CD8-positive, alpha-beta memory T cell (primary cell): ENCODE results near the gene TM7SF2. TPM values are rescaled to one million over a fixed set of nuclear protein-coding genes. Genes with fewer than 3 reads are reported as not detected.

ENCODE experiments used
- CTCF ChIA-PET: fragments of 350-600 bp; sonication (Branson Sonifier 250); formaldehyde crosslinking; loops from one replicate; lab custom pipeline; 2021; ENCODE audit warnings: antibody characterized with exemption; lab: Charles Lee
- POLR2A ChIA-PET: fragments of 350-600 bp; sonication (Branson Sonifier 250); formaldehyde crosslinking; loops from one replicate; lab custom pipeline; 2021; ENCODE audit warnings: antibody characterized with exemption; lab: Charles Lee
- DNase-seq, 5 donors: peaks; one replicate each; pipeline versions ENCODE4 v3.0.0 to v3.0.0-alpha.2; 2020 to 2022; ENCODE audit warnings: mixed read lengths in 1 of 5
- H3K27ac ChIP-seq: one replicate; pipeline ENCODE4 v1.7.0; 2013; ENCODE audit warnings: low read depth, mild to moderate bottlenecking, low read length, moderate library complexity
- H3K27me3 ChIP-seq: 2 replicates; pipeline ENCODE4 v1.7.0; 2013; ENCODE audit warnings: low read length, mild to moderate bottlenecking; ENCODE audit not compliant: insufficient read depth, poor library complexity, severe bottlenecking
- H3K36me3 ChIP-seq: 2 replicates; pipeline ENCODE4 v1.7.0; 2013; ENCODE audit warnings: mild to moderate bottlenecking, low read length, moderate library complexity; ENCODE audit not compliant: insufficient read depth
- H3K4me1 ChIP-seq: 2 replicates; pipeline ENCODE4 v1.7.0; 2013; ENCODE audit warnings: mild to moderate bottlenecking, low read length, moderate library complexity; ENCODE audit not compliant: insufficient read depth
- H3K4me3 ChIP-seq: 2 replicates; pipeline ENCODE4 v1.7.0; 2013; ENCODE audit warnings: mild to moderate bottlenecking, low read length
- H3K9me3 ChIP-seq: 2 replicates; pipeline ENCODE4 v1.7.0; 2013; ENCODE audit warnings: mild to moderate bottlenecking, low read length
- H3K27ac Mint-ChIP-seq, 8 donors: one replicate each; pipeline ENCODE4 v1.8.0; 2020 to 2021; ENCODE audit warnings: mixed read lengths in 8 of 8, mild to moderate bottlenecking in 6 of 8, inconsistent platforms in 3 of 8, moderate library complexity in 3 of 8
- H3K27me3 Mint-ChIP-seq, 2 donors: one replicate each; pipeline ENCODE4 v1.8.0; 2020 to 2021; ENCODE audit warnings: mixed read lengths in 2 of 2, mild to moderate bottlenecking in 1 of 2, moderate library complexity in 1 of 2
- H3K36me3 Mint-ChIP-seq, 3 donors: one replicate each; pipeline ENCODE4 v1.8.0; 2020 to 2021; ENCODE audit warnings: mixed read lengths in 3 of 3, inconsistent platforms in 1 of 3, mild to moderate bottlenecking in 1 of 3
- H3K4me1 Mint-ChIP-seq, 3 donors: one replicate each; pipeline ENCODE4 v1.8.0; 2020 to 2021; ENCODE audit warnings: mixed read lengths in 3 of 3, inconsistent platforms in 1 of 3, mild to moderate bottlenecking in 1 of 3
- H3K4me3 Mint-ChIP-seq, 7 donors: one replicate each; pipeline ENCODE4 v1.8.0; 2020 to 2021; ENCODE audit warnings: mixed read lengths in 7 of 7, mild to moderate bottlenecking in 6 of 7, moderate library complexity in 4 of 7, inconsistent platforms in 2 of 7
- H3K9me3 Mint-ChIP-seq, 5 donors: one replicate each; pipeline ENCODE4 v1.8.0; 2020 to 2022; ENCODE audit warnings: mixed read lengths in 5 of 5, mild to moderate bottlenecking in 3 of 5, moderate library complexity in 2 of 5, inconsistent platforms in 1 of 5
- polyA plus RNA-seq: library from polyadenylated mRNA; unstranded; fragments of 300-500 nt; fragmentation: Illumina TruSeq; gene quantifications from one replicate; pipeline ENCODE4 v1.2.3, GENCODE V29; 2021
- total RNA-seq, 2 experiments: library from RNA; stranded (reverse); gene quantifications; one replicate each; pipeline ENCODE4 v1.2.3, GENCODE V29; 2021

The TM7SF2 gene
- total and polyA plus RNA-seq, 3 experiments from 2014 or later = 11.1 to 17.9 (median 17.8) TPM

GRCh38 chr11:65128182-65129145, 16.8 kb downstream of the TM7SF2 start:
- POLR2A ChIA-PET = no interaction called here
- Histone ChIP-seq H3K4me1 (peaks cover 12% of the 10 kb centered on the region), H3K27ac (no peak overlapping the region), H3K4me3 (no peak overlapping the region), H3K9me3 (no peaks in the 10 kb centered on the region), H3K36me3 (peaks cover 73% of the 10 kb centered on the region), H3K27me3 (no peaks in the 10 kb centered on the region)
- Mint-ChIP-seq H3K36me3 (peaks cover 0 to 92% (median 8%) of the 10 kb centered on the region in 3 donors), H3K27me3 (no peaks in the 10 kb centered on the region), H3K9me3 (no peaks in the 10 kb centered on the region), H3K4me1 (peaks cover 13 to 32% (median 16%) of the 10 kb centered on the region in 3 donors), H3K4me3 (no peak overlapping the region), H3K27ac (peak overlapping the region in 1 of 8 donors; percentile 38)
- peak in 1 of 5 donors; percentile 39 for DNase-seq
- CTCF ChIA-PET = interaction anchor here (1.6 to 2.4 kb wide), 2 partner anchors 17 to 281 kb away, joined by 4 to 10 read pairs; partner anchors contain the start of gene TM7SF2

GRCh38 chr11:65129649-65130441, 18.2 kb downstream of the TM7SF2 start:
- Mint-ChIP-seq H3K4me3 (peak overlapping the region in 1 of 7 donors; percentile 64), H3K36me3 (peaks cover 0 to 95% (median 7%) of the 10 kb centered on the region in 3 donors)
- CTCF ChIA-PET = interaction anchor here (0.9 to 2.4 kb wide), 3 partner anchors 8 to 18 kb away, joined by 3 to 10 read pairs (median 3); partner anchors contain the start of genes FAU, MRPL49, TM7SF2 and ZNHIT2

GRCh38 chr11:65130631-65131416, 19.2 kb downstream of the TM7SF2 start:
- Histone ChIP-seq H3K4me1 (peaks cover 21% of the 10 kb centered on the region), H3K27ac (no peak overlapping the region), H3K36me3 (peaks cover 57% of the 10 kb centered on the region), H3K4me3 (no peak overlapping the region), H3K9me3 (no peaks in the 10 kb centered on the region), H3K27me3 (no peaks in the 10 kb centered on the region)
- Mint-ChIP-seq H3K36me3 (peaks cover 0 to 88% (median 5%) of the 10 kb centered on the region in 3 donors), H3K9me3 (no peaks in the 10 kb centered on the region), H3K4me3 (peak overlapping the region in 4 of 7 donors; percentile 20 to 99 (median 50)), H3K27me3 (peaks cover 0 to 3% of the 10 kb centered on the region in 2 donors), H3K4me1 (peaks cover 24 to 43% (median 27%) of the 10 kb centered on the region in 3 donors), H3K27ac (peak overlapping the region in 6 of 8 donors; percentile 26 to 92 (median 56))
- ChIA-PET CTCF (interaction anchor here (0.9 to 2.4 kb wide), 7 partner anchors 9 to 50 kb away, joined by 3 to 10 read pairs (median 5); partner anchors contain the start of genes CAPN1, FAU, MRPL49 and TM7SF2), POLR2A (interaction anchor here (1.0 to 1.8 kb wide), 2 partner anchors 9 to 13 kb away, joined by 4 to 11 read pairs; partner anchors contain the start of genes FAU, MRPL49 and ZNHIT2)
- peak in 1 of 5 donors; percentile 38 for DNase-seq

More at GRCh38 chr11:65129649-65130441, 18.2 kb downstream of the TM7SF2 start:
- Histone ChIP-seq H3K4me1 (peaks cover 15% of the 10 kb centered on the region), H3K27me3 (no peaks in the 10 kb centered on the region), H3K27ac (no peak overlapping the region), H3K9me3 (no peaks in the 10 kb centered on the region), H3K36me3 (peaks cover 66% of the 10 kb centered on the region), H3K4me3 (no peak overlapping the region)
- Mint-ChIP-seq H3K27ac (peak overlapping the region in 1 of 8 donors; percentile 52), H3K4me1 (peaks cover 16 to 34% (median 17%) of the 10 kb centered on the region in 3 donors), H3K27me3 (peaks cover 0 to under 1% of the 10 kb centered on the region in 2 donors), H3K9me3 (no peaks in the 10 kb centered on the region)
- peak in 1 of 5 donors; percentile 44 for DNase-seq
- POLR2A ChIA-PET = interaction anchor here (0.6 kb wide), 1 partner anchor 1291 kb away, joined by 4 read pairs; the partner anchor contains the start of gene NPAS4

- Mint-ChIP-seq H3K36me3 (peaks cover 0 to 83% (median 5%) of the 10 kb centered on the region in 3 donors), H3K4me3 (peak overlapping the region in 4 of 7 donors; percentile 20 to 99 (median 50)), H3K27me3 (peaks cover 0 to 4% of the 10 kb centered on the region in 2 donors), H3K4me1 (peaks cover 30 to 49% (median 32%) of the 10 kb centered on the region in 3 donors), H3K27ac (peak overlapping the region in 7 of 8 donors; percentile 14 to 92 (median 42)), H3K9me3 (no peaks in the 10 kb centered on the region)
- peaks cover 27% of the 10 kb centered on the region for H3K4me1 ChIP-seq
- H3K27me3 ChIP-seq = no peaks in the 10 kb centered on the region
- H3K4me3 ChIP-seq = no peak overlapping the region
- peak in 1 of 5 donors; percentile 24 for DNase-seq
- ChIA-PET POLR2A (interaction anchor here (1.0 to 1.8 kb wide), 2 partner anchors 9 to 14 kb away, joined by 4 to 11 read pairs; partner anchors contain the start of genes FAU, MRPL49 and ZNHIT2), CTCF (interaction anchor here (0.6 to 1.7 kb wide), 6 partner anchors 10 to 121 kb away, joined by 3 to 5 read pairs (median 4); partner anchors contain the start of genes CAPN1, FAU, MRPL49 and TM7SF2)
- peaks cover 53% of the 10 kb centered on the region for H3K36me3 ChIP-seq
- no peaks in the 10 kb centered on the region for H3K9me3 ChIP-seq
- no peak overlapping the region for H3K27ac ChIP-seq
These were observed 19.7 kb downstream of the TM7SF2 start for GRCh38 chr11:65131417-65131776.

GRCh38 chr11:65131895-65132237, 20.2 kb downstream of the TM7SF2 start:
- no peaks in the 10 kb centered on the region for H3K27me3 ChIP-seq
- H3K9me3 Mint-ChIP-seq = no peaks in the 10 kb centered on the region
- H3K27ac ChIP-seq = no peak overlapping the region
- H3K36me3 Mint-ChIP-seq = peaks cover 0 to 78% (median 5%) of the 10 kb centered on the region in 3 donors
- no peak overlapping the region for H3K4me3 ChIP-seq
- H3K27ac Mint-ChIP-seq = peak overlapping the region in 7 of 8 donors; percentile 6 to 84 (median 50)
- H3K4me3 Mint-ChIP-seq = peak overlapping the region in 4 of 7 donors; percentile 54 to 100 (median 96)
- CTCF ChIA-PET = interaction anchor here (0.6 to 1.7 kb wide), 6 partner anchors 10 to 120 kb away, joined by 3 to 5 read pairs (median 4); partner anchors contain the start of genes CAPN1, FAU, MRPL49 and TM7SF2
- POLR2A ChIA-PET = interaction anchor here (1.0 to 1.8 kb wide), 2 partner anchors 10 to 14 kb away, joined by 4 to 11 read pairs; partner anchors contain the start of genes FAU, MRPL49 and ZNHIT2
- peaks cover 49% of the 10 kb centered on the region for H3K36me3 ChIP-seq
- H3K9me3 ChIP-seq = no peaks in the 10 kb centered on the region
- peaks cover 31% of the 10 kb centered on the region for H3K4me1 ChIP-seq
- H3K27me3 Mint-ChIP-seq = peaks cover 0 to 4% of the 10 kb centered on the region in 2 donors
- peak in 1 of 5 donors; percentile 24 for DNase-seq
- H3K4me1 Mint-ChIP-seq = peaks cover 33 to 52% (median 36%) of the 10 kb centered on the region in 3 donors

- Histone ChIP-seq H3K4me1 (peaks cover 31% of the 10 kb centered on the region), H3K4me3 (peak overlapping the region; percentile 99), H3K27ac (no peak overlapping the region), H3K36me3 (peaks cover 44% of the 10 kb centered on the region), H3K27me3 (no peaks in the 10 kb centered on the region), H3K9me3 (no peaks in the 10 kb centered on the region)
- Mint-ChIP-seq H3K27me3 (peaks cover 0 to 4% of the 10 kb centered on the region in 2 donors), H3K4me1 (peaks cover 33 to 52% (median 36%) of the 10 kb centered on the region in 3 donors), H3K4me3 (peak overlapping the region; percentile 71 to 100 (median 98)), H3K9me3 (no peaks in the 10 kb centered on the region), H3K27ac (peak overlapping the region in 7 of 8 donors; percentile 51 to 100 (median 99)), H3K36me3 (peaks cover 0 to 73% (median 4%) of the 10 kb centered on the region in 3 donors)
- DNase-seq = peak in 1 of 5 donors; percentile 44
- CTCF ChIA-PET = interaction anchor here (0.6 to 1.7 kb wide), 4 partner anchors 11 to 120 kb away, joined by 3 to 5 read pairs (median 4); partner anchors contain the start of genes FAU, MRPL49, TM7SF2 and ZNHIT2
- POLR2A ChIA-PET = interaction anchor here (1.8 to 4.0 kb wide), 2 partner anchors 10 to 11 kb away, joined by 11 to 60 read pairs; partner anchors contain the start of genes FAU and MRPL49
These were observed 20.7 kb downstream of the TM7SF2 start for GRCh38 chr11:65132238-65132987.
